ENCODE data around the gene ARRB1. TPM values are rescaled to one million over a fixed set of nuclear protein-coding genes. Genes with fewer than 3 reads are reported as not detected.
A peak's percentile ranks its signal among the peaks of the same experiment; 100 is the strongest.

ARRB1 gene
- total and polyA plus RNA-seq, 9 donors: 15.2 to 68.0 (median 27.2) TPM

GRCh38 chr11:75281469-75282095, 69.9 kb downstream of the ARRB1 start:
- Histone ChIP-seq H3K36me3 (no peaks in the 10 kb centered on the region), H3K9me3 (no peaks in the 10 kb centered on the region), H3K27ac (no peak overlapping the region), H3K4me1 (ENCODE audit: insufficient read depth) (no peaks in the 10 kb centered on the region), H3K27me3 (no peaks in the 10 kb centered on the region), H3K4me3 (no peak overlapping the region)
- no peak for TF ChIP-seq EP300 (IDR thresholded peaks at IDR 0.05)
- no peak for TF ChIP-seq POLR2A (IDR thresholded peaks at IDR 0.05)
- no peak for TF ChIP-seq CTCF (IDR thresholded peaks at IDR 0.05)
- 87 to 89% (median 88%) methylated on average over 10 of the region's 10 CpGs for WGBS, 3 donors
- intact Hi-C loops (cut with DNase I): loop anchor here in 3 of 4 donors (2.0 to 5.0 kb wide), 3 partner anchors 46 to 103 kb away; no protein-coding TSS in a partner anchor
- no peak for DNase-seq

- DNase-seq: peak in 1 of 5 donors; percentile 25
- WGBS, 3 donors: 80 to 85% (median 83%) methylated on average over 13 to 15 of the region's 15 CpGs
- intact Hi-C loops (cut with DNase I): loop anchor here (1.0 to 5.0 kb wide), 4 partner anchors 46 to 104 kb away; no protein-coding TSS in a partner anchor
- H3K27me3 ChIP-seq: no peaks in the 10 kb centered on the region
- no peaks in the 10 kb centered on the region for H3K4me1 ChIP-seq (ENCODE audit: insufficient read depth)
- H3K27ac ChIP-seq: no peak overlapping the region
- no peaks in the 10 kb centered on the region for H3K36me3 ChIP-seq
- TF ChIP-seq CTCF (IDR thresholded peaks at IDR 0.05) (no peak), POLR2A (IDR thresholded peaks at IDR 0.05) (no peak), EP300 (IDR thresholded peaks at IDR 0.05) (no peak)
- no peaks in the 10 kb centered on the region for H3K9me3 ChIP-seq
- no peak overlapping the region for H3K4me3 ChIP-seq
Measured at GRCh38 chr11:75280770-75281468, 70.5 kb downstream of the ARRB1 start.

GRCh38 chr11:75280227-75280701, 71.2 kb downstream of the ARRB1 start:
- no peak overlapping the region for H3K27ac ChIP-seq
- no peaks in the 10 kb centered on the region for H3K9me3 ChIP-seq
- no peaks in the 10 kb centered on the region for H3K36me3 ChIP-seq
- peak; percentile 94 to 98 (median 95) for TF ChIP-seq CTCF (IDR thresholded peaks at IDR 0.05)
- no peak for TF ChIP-seq EP300 (IDR thresholded peaks at IDR 0.05)
- no peak overlapping the region for H3K4me3 ChIP-seq
- no peaks in the 10 kb centered on the region for H3K4me1 ChIP-seq (ENCODE audit: insufficient read depth)
- 12 to 16% (median 15%) methylated on average over 9 of the region's 9 CpGs for WGBS, 3 donors
- intact Hi-C loops (cut with DNase I): loop anchor here (1.0 to 5.0 kb wide), 4 partner anchors 47 to 105 kb away; no protein-coding TSS in a partner anchor
- H3K27me3 ChIP-seq: no peaks in the 10 kb centered on the region
- peak; percentile 65 to 81 (median 81) for DNase-seq

- no peaks in the 10 kb centered on the region for H3K27me3 ChIP-seq
- H3K9me3 ChIP-seq: no peaks in the 10 kb centered on the region
- 52 to 58% (median 58%) methylated on average over 5 of the region's 5 CpGs for WGBS, 3 donors
- H3K36me3 ChIP-seq: no peaks in the 10 kb centered on the region
- peak in 1 of 5 donors; percentile 7 for DNase-seq
- no peak for TF ChIP-seq EP300 (IDR thresholded peaks at IDR 0.05)
- no peak for TF ChIP-seq POLR2A (IDR thresholded peaks at IDR 0.05)
- no peak for TF ChIP-seq CTCF (IDR thresholded peaks at IDR 0.05)
- no peak overlapping the region for H3K27ac ChIP-seq
- H3K4me3 ChIP-seq: no peak overlapping the region
- intact Hi-C loops (cut with DNase I): loop anchor here in 1 of 4 donors (5.0 kb wide), 1 partner anchor 253 kb away; no protein-coding TSS in a partner anchor
- H3K4me1 ChIP-seq (ENCODE audit: insufficient read depth): no peaks in the 10 kb centered on the region
Measured at GRCh38 chr11:75279273-75279672, 72.2 kb downstream of the ARRB1 start.
